Measurements from ENCODE around the gene TTC12.

TTC12 gene

GRCh38 chr11:113376156-113376555 is 61.8 kb downstream of the TTC12 start:
- in situ Hi-C loops (cut with MboI; ENCODE audit: low sequenced_read_pairs), result no loop called here
- Histone ChIP-seq H3K4me1 (no peaks in the 10 kb centered on the region), H3K9me3 (no peaks in the 10 kb centered on the region), H3K4me3 (no peak overlapping the region), H3K36me3 (replicated peaks) (no peaks in the 10 kb centered on the region), H3K27me3 (ENCODE audit: low read depth) (no peaks in the 10 kb centered on the region)
- DNase-seq (ENCODE audit: low spot score in 2 of 2), result no peak

- in situ Hi-C loops (cut with MboI; ENCODE audit: low sequenced_read_pairs), result no loop called here
- Histone ChIP-seq H3K4me3 (no peak overlapping the region), H3K9me3 (no peaks in the 10 kb centered on the region), H3K4me1 (no peaks in the 10 kb centered on the region), H3K36me3 (replicated peaks) (no peaks in the 10 kb centered on the region), H3K27me3 (ENCODE audit: low read depth) (no peaks in the 10 kb centered on the region)
- DNase-seq (ENCODE audit: low spot score in 2 of 2), result no peak
These were observed 63.5 kb downstream of the TTC12 start for GRCh38 chr11:113377681-113378412.

- Histone ChIP-seq H3K4me3 (no peak overlapping the region), H3K27me3 (ENCODE audit: low read depth) (peaks cover 2% of the 10 kb centered on the region; the same call in 1 of the 2 replicates), H3K36me3 (replicated peaks) (no peaks in the 10 kb centered on the region), H3K4me1 (no peaks in the 10 kb centered on the region), H3K9me3 (no peaks in the 10 kb centered on the region)
- no peak for DNase-seq (ENCODE audit: low spot score in 2 of 2)
- in situ Hi-C loops (cut with MboI; ENCODE audit: low sequenced_read_pairs), result no loop called here
These were observed 64.3 kb downstream of the TTC12 start for GRCh38 chr11:113378692-113379091.

- Histone ChIP-seq H3K4me1 (no peaks in the 10 kb centered on the region), H3K9me3 (no peaks in the 10 kb centered on the region), H3K36me3 (replicated peaks) (no peaks in the 10 kb centered on the region), H3K4me3 (no peak overlapping the region), H3K27me3 (ENCODE audit: low read depth) (peaks cover 3% of the 10 kb centered on the region; the same call in 1 of the 2 replicates)
- DNase-seq (ENCODE audit: low spot score in 2 of 2), result no peak
- in situ Hi-C loops (cut with MboI; ENCODE audit: low sequenced_read_pairs), result no loop called here
These were observed 67.7 kb downstream of the TTC12 start for GRCh38 chr11:113382121-113382520.

GRCh38 chr11:113384551-113384950 is 70.2 kb downstream of the TTC12 start:
- in situ Hi-C loops (cut with MboI; ENCODE audit: low sequenced_read_pairs), result no loop called here
- Histone ChIP-seq H3K27me3 (ENCODE audit: low read depth) (peaks cover 15% of the 10 kb centered on the region; the same call in 1 of the 2 replicates), H3K4me1 (no peaks in the 10 kb centered on the region), H3K36me3 (replicated peaks) (no peaks in the 10 kb centered on the region), H3K4me3 (no peak overlapping the region), H3K9me3 (no peaks in the 10 kb centered on the region)
- no peak for DNase-seq (ENCODE audit: low spot score in 2 of 2)

GRCh38 chr11:113385749-113386148 is 71.4 kb downstream of the TTC12 start:
- Histone ChIP-seq H3K27me3 (ENCODE audit: low read depth) (peaks cover 15% of the 10 kb centered on the region; the same call in 1 of the 2 replicates), H3K9me3 (no peaks in the 10 kb centered on the region), H3K4me3 (no peak overlapping the region), H3K36me3 (replicated peaks) (no peaks in the 10 kb centered on the region), H3K4me1 (no peaks in the 10 kb centered on the region)
- no peak for DNase-seq (ENCODE audit: low spot score in 2 of 2)
- in situ Hi-C loops (cut with MboI; ENCODE audit: low sequenced_read_pairs), result no loop called here

GRCh38 chr11:113386866-113387265 is 72.5 kb downstream of the TTC12 start:
- no peaks in the 10 kb centered on the region for H3K9me3 ChIP-seq
- no peaks in the 10 kb centered on the region for H3K4me1 ChIP-seq
- H3K4me3 ChIP-seq, result no peak overlapping the region
- no peaks in the 10 kb centered on the region for H3K36me3 ChIP-seq (replicated peaks)
- in situ Hi-C loops (cut with MboI; ENCODE audit: low sequenced_read_pairs), result no loop called here
- no peak for DNase-seq (ENCODE audit: low spot score in 2 of 2)
- H3K27me3 ChIP-seq (ENCODE audit: low read depth), result peaks cover 15% of the 10 kb centered on the region; the same call in 1 of the 2 replicates

- H3K36me3 ChIP-seq (replicated peaks), result no peaks in the 10 kb centered on the region
- in situ Hi-C loops (cut with MboI; ENCODE audit: low sequenced_read_pairs), result no loop called here
- H3K27me3 ChIP-seq (ENCODE audit: low read depth), result peaks cover 15% of the 10 kb centered on the region; the same call in 1 of the 2 replicates
- H3K4me1 ChIP-seq, result no peaks in the 10 kb centered on the region
- no peak within 1 kb of the TSS for H3K4me3 ChIP-seq
- no peak for DNase-seq (ENCODE audit: low spot score in 2 of 2)
- no peaks in the 10 kb centered on the region for H3K9me3 ChIP-seq
These were observed 73.3 kb downstream of the TTC12 start, which contains the start of gene ANKK1 for GRCh38 chr11:113387605-113388211. Gene ANKK1, plus strand, starts transcription at chr11:113387779. Its CDS starts 106 bp downstream, at chr11:113387885.

GRCh38 chr11:113389272-113389671 is 74.9 kb downstream of the TTC12 start:
- DNase-seq (ENCODE audit: low spot score in 2 of 2), result no peak
- Histone ChIP-seq H3K27me3 (ENCODE audit: low read depth) (0 out of 2 replicates have a peak, but pooled peaks cover 12% of the 10 kb centered on the region), H3K4me1 (no peaks in the 10 kb centered on the region), H3K9me3 (no peaks in the 10 kb centered on the region), H3K36me3 (replicated peaks) (no peaks in the 10 kb centered on the region), H3K4me3 (no peak overlapping the region)
- in situ Hi-C loops (cut with MboI; ENCODE audit: low sequenced_read_pairs), result no loop called here

- DNase-seq (ENCODE audit: low spot score in 2 of 2), result no peak
- H3K4me1 ChIP-seq, result no peaks in the 10 kb centered on the region
- no peaks in the 10 kb centered on the region for H3K36me3 ChIP-seq (replicated peaks)
- H3K9me3 ChIP-seq, result no peaks in the 10 kb centered on the region
- H3K27me3 ChIP-seq (ENCODE audit: low read depth), result 0 out of 2 replicates have a peak, but pooled peaks cover 11% of the 10 kb centered on the region
- no peak overlapping the region for H3K4me3 ChIP-seq
- in situ Hi-C loops (cut with MboI; ENCODE audit: low sequenced_read_pairs), result no loop called here
These were observed 78.0 kb downstream of the TTC12 start for GRCh38 chr11:113392236-113392921.

- H3K27me3 ChIP-seq (ENCODE audit: low read depth), result 0 out of 2 replicates have a peak, but pooled peaks cover 4% of the 10 kb centered on the region
- in situ Hi-C loops (cut with MboI; ENCODE audit: low sequenced_read_pairs), result no loop called here
- no peaks in the 10 kb centered on the region for H3K4me1 ChIP-seq
- H3K9me3 ChIP-seq, result no peaks in the 10 kb centered on the region
- H3K36me3 ChIP-seq (replicated peaks), result no peaks in the 10 kb centered on the region
- DNase-seq (ENCODE audit: low spot score in 2 of 2), result no peak
- no peak overlapping the region for H3K4me3 ChIP-seq
These were observed 79.2 kb downstream of the TTC12 start for GRCh38 chr11:113393501-113393985.

GRCh38 chr11:113394919-113395318 is 80.5 kb downstream of the TTC12 start:
- Histone ChIP-seq H3K4me1 (no peaks in the 10 kb centered on the region), H3K36me3 (replicated peaks) (no peaks in the 10 kb centered on the region), H3K27me3 (ENCODE audit: low read depth) (no peaks in the 10 kb centered on the region), H3K4me3 (no peak overlapping the region), H3K9me3 (no peaks in the 10 kb centered on the region)
- in situ Hi-C loops (cut with MboI; ENCODE audit: low sequenced_read_pairs), result no loop called here
- no peak for DNase-seq (ENCODE audit: low spot score in 2 of 2)

GRCh38 chr11:113395782-113396336 is 81.5 kb downstream of the TTC12 start:
- Histone ChIP-seq H3K27me3 (ENCODE audit: low read depth) (no peaks in the 10 kb centered on the region), H3K4me3 (no peak overlapping the region), H3K36me3 (replicated peaks) (no peaks in the 10 kb centered on the region), H3K4me1 (no peaks in the 10 kb centered on the region), H3K9me3 (no peaks in the 10 kb centered on the region)
- in situ Hi-C loops (cut with MboI; ENCODE audit: low sequenced_read_pairs), result no loop called here
- no peak for DNase-seq (ENCODE audit: low spot score in 2 of 2)

All from HAP-1 (cell line).